ENCODE measurements around the gene CAV1.
A peak's percentile ranks its signal among the peaks of the same experiment; 100 is the strongest.

Gene CAV1

GRCh38 chr7:116578526-116578925 is 53.7 kb downstream of the CAV1 start:
- no peak overlapping the region for H3K4me3 ChIP-seq (replicated peaks; ENCODE audit: low read depth, low read length)
- DNase-seq (ENCODE audit: extremely low read depth, low read depth): no peak
- no peak for TF ChIP-seq CTCF (IDR thresholded peaks at IDR 0.05; ENCODE audit: low read depth, low read length, missing control alignments)

GRCh38 chr7:116579322-116579721 is 54.5 kb downstream of the CAV1 start:
- no peak overlapping the region for H3K4me3 ChIP-seq (replicated peaks; ENCODE audit: low read depth, low read length)
- no peak for TF ChIP-seq CTCF (IDR thresholded peaks at IDR 0.05; ENCODE audit: low read depth, low read length, missing control alignments)
- no peak for DNase-seq (ENCODE audit: extremely low read depth, low read depth)

DNA sequence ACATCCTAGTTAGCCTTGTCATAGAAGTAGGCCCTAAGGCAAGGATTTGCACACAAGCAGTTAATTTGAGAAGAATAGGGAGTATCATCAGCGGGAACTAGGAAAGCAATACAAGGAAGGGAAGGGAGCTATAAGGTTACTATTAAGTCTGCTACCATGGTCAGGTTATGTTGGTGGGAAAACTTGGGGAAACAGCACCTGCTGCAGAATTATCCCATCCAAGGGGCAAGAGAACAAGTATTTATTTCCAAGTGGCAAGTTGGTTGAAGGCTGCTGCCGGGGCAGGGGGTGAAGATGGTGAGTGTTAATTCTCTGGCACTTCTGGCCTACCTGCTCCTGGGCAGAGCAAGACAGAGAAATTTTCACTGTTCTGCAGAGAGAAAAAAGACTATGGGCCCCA is 55.0 kb downstream of the CAV1 start:
- no peak for DNase-seq (ENCODE audit: extremely low read depth, low read depth)
- TF ChIP-seq CTCF (IDR thresholded peaks at IDR 0.05; ENCODE audit: low read depth, low read length, missing control alignments): no peak
- H3K4me3 ChIP-seq (replicated peaks; ENCODE audit: low read depth, low read length): no peak overlapping the region

DNA sequence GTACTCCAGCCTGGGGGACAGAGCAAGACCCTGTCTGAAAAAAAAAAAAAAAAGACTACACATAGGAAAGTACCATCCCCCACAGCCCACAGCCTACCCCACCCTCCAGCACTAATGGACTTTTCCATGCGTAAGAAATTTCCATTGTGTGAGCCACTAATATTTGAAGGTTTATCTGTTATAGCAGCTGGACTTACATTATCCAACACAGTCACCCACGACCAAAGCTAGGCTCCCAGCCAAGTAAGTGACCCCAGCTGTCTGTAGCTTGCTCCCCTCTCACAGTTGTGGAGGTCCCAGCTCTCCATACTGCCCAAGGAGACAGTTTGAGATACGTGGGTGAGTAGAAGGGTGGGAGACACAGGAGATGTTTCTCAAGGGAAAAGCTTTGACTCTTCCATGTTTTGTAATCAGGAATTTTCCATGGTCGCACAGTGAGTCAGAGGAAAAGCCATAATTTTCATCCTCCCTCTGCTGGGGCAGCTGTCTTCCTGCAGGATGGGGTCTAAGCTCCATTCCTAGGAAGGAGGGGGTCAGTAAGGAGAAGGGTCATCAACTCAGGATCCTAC is 57.4 kb downstream of the CAV1 start:
- H3K4me3 ChIP-seq (replicated peaks; ENCODE audit: low read depth, low read length): no peak overlapping the region
- no peak for DNase-seq (ENCODE audit: extremely low read depth, low read depth)
- TF ChIP-seq CTCF (IDR thresholded peaks at IDR 0.05; ENCODE audit: low read depth, low read length, missing control alignments): peak; percentile 49

- no peak for TF ChIP-seq CTCF (IDR thresholded peaks at IDR 0.05; ENCODE audit: low read depth, low read length, missing control alignments)
- no peak overlapping the region for H3K4me3 ChIP-seq (replicated peaks; ENCODE audit: low read depth, low read length)
- DNase-seq (ENCODE audit: extremely low read depth, low read depth): no peak
These were observed 58.1 kb downstream of the CAV1 start for GRCh38 chr7:116582806-116583444.

GRCh38 chr7:116583653-116584052 is 58.8 kb downstream of the CAV1 start:
- H3K4me3 ChIP-seq (replicated peaks; ENCODE audit: low read depth, low read length): no peak overlapping the region
- TF ChIP-seq CTCF (IDR thresholded peaks at IDR 0.05; ENCODE audit: low read depth, low read length, missing control alignments): no peak
- DNase-seq (ENCODE audit: extremely low read depth, low read depth): no peak

DNA sequence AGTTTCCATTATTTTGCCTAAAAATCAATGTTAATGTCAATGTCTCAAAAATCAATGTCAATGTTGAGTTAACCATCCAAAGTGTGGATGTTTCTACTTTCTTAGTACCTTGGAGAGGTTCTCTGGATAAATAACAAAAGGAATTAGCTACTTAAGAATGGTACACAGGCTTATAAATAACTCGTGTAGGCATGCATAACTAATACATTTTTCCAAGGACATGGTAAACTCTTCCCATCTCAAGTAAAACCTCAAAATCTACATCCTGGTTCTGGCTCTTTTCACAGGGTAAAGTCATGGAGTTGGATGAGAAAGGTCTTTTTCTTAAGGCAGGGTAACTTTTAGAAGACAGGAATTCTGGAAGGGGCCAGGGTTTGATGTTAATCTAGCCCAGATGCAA is 59.9 kb downstream of the CAV1 start:
- H3K4me3 ChIP-seq (replicated peaks; ENCODE audit: low read depth, low read length): no peak overlapping the region
- no peak for TF ChIP-seq CTCF (IDR thresholded peaks at IDR 0.05; ENCODE audit: low read depth, low read length, missing control alignments)
- DNase-seq (ENCODE audit: extremely low read depth, low read depth): no peak

Measured in HFF-Myc (cell line).